Measurements from ENCODE around the gene GABBR1. TPM values are rescaled to one million over a fixed set of nuclear protein-coding genes. Genes with fewer than 3 reads are reported as not detected.

Gene GABBR1
- total and polyA plus RNA-seq, 4 donors = 1.1 to 4.7 (median 1.4) TPM

DNA sequence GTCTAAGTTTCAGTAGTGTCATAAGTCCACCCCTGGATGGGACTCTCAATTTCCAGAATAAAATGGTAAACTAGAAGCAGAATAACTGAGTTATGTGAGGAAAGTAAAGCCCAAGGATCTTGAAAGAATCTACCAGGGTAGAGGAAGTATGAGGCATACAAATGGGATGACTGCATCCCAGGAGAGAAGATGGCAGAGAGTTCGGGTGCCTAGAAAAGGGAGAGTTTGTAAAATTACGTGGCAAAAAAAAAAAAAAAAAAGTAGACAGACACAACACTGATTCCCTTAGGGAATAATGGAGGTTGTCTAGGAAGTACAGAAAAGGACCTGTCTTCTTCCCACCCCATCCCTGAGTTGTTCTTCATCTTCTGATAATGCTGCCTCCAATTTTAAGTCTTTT lies 3.4 kb downstream of the GABBR1 start:
- Histone ChIP-seq H3K4me1 (ENCODE audit: control insufficient read depth in 4 of 4, insufficient read depth in 4 of 4, low read length in 3 of 4) (peaks cover 7 to 25% (median 14%) of the 10 kb centered on the region in 4 donors), H3K36me3 (ENCODE audit: control insufficient read depth in 4 of 4, insufficient read depth in 3 of 4, low read depth in 1 of 4, low read length in 3 of 4) (no peaks in the 10 kb centered on the region), H3K4me3 (ENCODE audit: low read depth in 1 of 3, low read length in 3 of 3) (no peak overlapping the region), H3K27me3 (ENCODE audit: control insufficient read depth in 4 of 4, insufficient read depth in 4 of 4, low read length in 3 of 4) (peaks cover 0 to 25% (median 1%) of the 10 kb centered on the region in 4 donors), H3K27ac (ENCODE audit: low read depth in 1 of 2, low read length in 2 of 2) (no peak overlapping the region), H3K9me3 (ENCODE audit: control insufficient read depth in 4 of 4, low read length in 3 of 4) (no peaks in the 10 kb centered on the region), H3K9ac (ENCODE audit: low read depth in 1 of 2, low read length in 2 of 2) (no peak overlapping the region)
- WGBS = 68% methylated on average over 2 of the region's 2 CpGs
- no peak for TF ChIP-seq CTCF (IDR thresholded peaks at IDR 0.05; ENCODE audit: low read depth, low read length, missing input control)
- TF ChIP-seq HNF4A (conservative IDR thresholded peaks at IDR 0.05) = no peak
- DNase-seq (ENCODE audit: low spot score) = no peak

GRCh38 chr6:29628419-29629281 lies 4.3 kb downstream of the GABBR1 start:
- peaks cover 0 to 24% (median 0%) of the 10 kb centered on the region in 4 donors for H3K27me3 ChIP-seq (ENCODE audit: control insufficient read depth in 4 of 4, insufficient read depth in 4 of 4, low read length in 3 of 4)
- H3K4me3 ChIP-seq (ENCODE audit: low read depth in 1 of 3, low read length in 3 of 3) = peak overlapping the region; percentile 43 to 60 (median 54)
- no peaks in the 10 kb centered on the region for H3K9me3 ChIP-seq (ENCODE audit: control insufficient read depth in 4 of 4, low read length in 3 of 4)
- H3K9ac ChIP-seq (ENCODE audit: low read depth in 1 of 2, low read length in 2 of 2) = no peak overlapping the region
- DNase-seq (ENCODE audit: low spot score) = peak; percentile 54
- TF ChIP-seq RAD21 (IDR thresholded peaks at IDR 0.05) = peak; percentile 32 to 59
- TF ChIP-seq FOXA1 (IDR thresholded peaks at IDR 0.05) = no peak
- TF ChIP-seq CTCF (IDR thresholded peaks at IDR 0.05; ENCODE audit: low read depth, low read length, missing input control) = peak; percentile 35
- no peak for TF ChIP-seq HNF4G (IDR thresholded peaks at IDR 0.05)
- H3K36me3 ChIP-seq (ENCODE audit: control insufficient read depth in 4 of 4, insufficient read depth in 3 of 4, low read depth in 1 of 4, low read length in 3 of 4) = no peaks in the 10 kb centered on the region
- peaks cover 7 to 25% (median 14%) of the 10 kb centered on the region in 4 donors for H3K4me1 ChIP-seq (ENCODE audit: control insufficient read depth in 4 of 4, insufficient read depth in 4 of 4, low read length in 3 of 4)
- peak overlapping the region; percentile 64 to 76 for H3K27ac ChIP-seq (ENCODE audit: low read depth in 1 of 2, low read length in 2 of 2)
- 5% methylated on average over 32 of the region's 32 CpGs for WGBS

DNA sequence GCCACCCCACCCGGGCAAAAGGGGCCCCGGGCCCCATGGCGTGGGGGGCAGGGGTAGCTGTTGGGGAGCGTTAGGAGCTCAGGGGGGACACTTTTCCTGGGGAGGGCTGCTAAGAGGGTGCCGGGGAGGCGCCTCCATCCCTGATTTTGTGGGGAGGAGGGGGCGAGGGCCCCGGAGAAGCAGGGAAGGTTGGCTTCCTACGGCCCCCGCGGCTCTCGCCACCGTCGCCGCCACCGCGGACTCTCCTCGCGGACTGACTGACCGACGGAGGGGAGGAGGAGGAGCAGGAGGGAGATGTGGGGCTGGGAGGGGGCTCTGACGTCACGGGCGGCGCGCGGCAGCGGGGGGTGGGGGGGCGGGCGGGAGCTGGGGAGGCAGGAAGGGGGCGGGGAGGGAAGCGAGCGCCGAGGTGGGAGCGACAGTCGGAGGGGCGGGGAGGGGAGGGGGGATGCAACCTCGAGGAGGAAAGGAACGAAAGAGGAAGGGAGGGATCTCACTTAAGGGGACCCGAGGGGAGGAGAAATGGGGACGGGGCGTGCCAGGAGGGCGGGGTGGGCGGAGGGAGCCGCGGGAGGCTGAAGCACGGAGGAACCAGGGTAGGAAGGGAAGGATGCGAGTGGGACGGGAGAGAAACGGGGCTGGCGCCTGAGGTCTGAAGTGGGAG lies 5.1 kb downstream of the GABBR1 start:
- H3K27ac ChIP-seq (ENCODE audit: low read depth in 1 of 2, low read length in 2 of 2) = peak overlapping the region; percentile 64 to 76
- no peaks in the 10 kb centered on the region for H3K36me3 ChIP-seq (ENCODE audit: control insufficient read depth in 4 of 4, insufficient read depth in 3 of 4, low read depth in 1 of 4, low read length in 3 of 4)
- H3K9me3 ChIP-seq (ENCODE audit: control insufficient read depth in 4 of 4, low read length in 3 of 4) = no peaks in the 10 kb centered on the region
- DNase-seq (ENCODE audit: low spot score) = no peak
- H3K9ac ChIP-seq (ENCODE audit: low read depth in 1 of 2, low read length in 2 of 2) = no peak overlapping the region
- peaks cover 4 to 19% (median 11%) of the 10 kb centered on the region in 4 donors for H3K4me1 ChIP-seq (ENCODE audit: control insufficient read depth in 4 of 4, insufficient read depth in 4 of 4, low read length in 3 of 4)
- WGBS = 4% methylated on average over 51 of the region's 51 CpGs
- H3K4me3 ChIP-seq (ENCODE audit: low read depth in 1 of 3, low read length in 3 of 3) = peak overlapping the region; percentile 43 to 60 (median 54)
- TF ChIP-seq GABPA (IDR thresholded peaks at IDR 0.05 in 1 of 2, conservative IDR thresholded peaks at IDR 0.05 in 1 of 2) = no peak
- TF ChIP-seq, protein P1, sequence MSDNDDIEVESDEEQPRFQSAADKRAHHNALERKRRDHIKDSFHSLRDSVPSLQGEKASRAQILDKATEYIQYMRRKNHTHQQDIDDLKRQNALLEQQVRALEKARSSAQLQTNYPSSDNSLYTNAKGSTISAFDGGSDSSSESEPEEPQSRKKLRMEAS (IDR thresholded peaks at IDR 0.05) = no peak
- no peak for TF ChIP-seq NR2F2 (IDR thresholded peaks at IDR 0.05)
- no peak for TF ChIP-seq SP1 (IDR thresholded peaks at IDR 0.05)
- no peak for TF ChIP-seq HNF4G (IDR thresholded peaks at IDR 0.05)
- TF ChIP-seq REST (IDR thresholded peaks at IDR 0.05) = no peak
- no peak for TF ChIP-seq HNF4A (conservative IDR thresholded peaks at IDR 0.05)
- TF ChIP-seq JUND (IDR thresholded peaks at IDR 0.05) = no peak
- TF ChIP-seq RXRA (IDR thresholded peaks at IDR 0.05) = no peak
- TF ChIP-seq FOXA2 (IDR thresholded peaks at IDR 0.05) = no peak
- TF ChIP-seq YY1 (IDR thresholded peaks at IDR 0.05) = no peak
- TF ChIP-seq RAD21 (IDR thresholded peaks at IDR 0.05) = no peak
- H3K27me3 ChIP-seq (ENCODE audit: control insufficient read depth in 4 of 4, insufficient read depth in 4 of 4, low read length in 3 of 4) = peaks cover 0 to 24% (median 0%) of the 10 kb centered on the region in 4 donors
